Gastroesophageal sphincter (tissue), 3 donors: ENCODE data around the gene SLC6A3.

Experiments used
- CTCF ChIP-seq, 4 experiments: fragments of 200-600 bp in 2 of 4; fragments of 450-650 bp in 2 of 4; sonication (generic) in 1 of 4; IDR thresholded peaks; one replicate each; pipeline ENCODE4 v1.5.1; 2017 to 2019; ENCODE audit warnings: antibody characterized with exemption in 4 of 4, mild to moderate bottlenecking in 2 of 4, moderate library complexity in 2 of 4
- POLR2A ChIP-seq, 2 donors: fragments of 450-650 bp; IDR thresholded peaks; one replicate each; pipeline ENCODE4 v1.6.1; 2017; ENCODE audit warnings: antibody characterized with exemption in 2 of 2, mild to moderate bottlenecking in 2 of 2, moderate library complexity in 1 of 2

DNA sequence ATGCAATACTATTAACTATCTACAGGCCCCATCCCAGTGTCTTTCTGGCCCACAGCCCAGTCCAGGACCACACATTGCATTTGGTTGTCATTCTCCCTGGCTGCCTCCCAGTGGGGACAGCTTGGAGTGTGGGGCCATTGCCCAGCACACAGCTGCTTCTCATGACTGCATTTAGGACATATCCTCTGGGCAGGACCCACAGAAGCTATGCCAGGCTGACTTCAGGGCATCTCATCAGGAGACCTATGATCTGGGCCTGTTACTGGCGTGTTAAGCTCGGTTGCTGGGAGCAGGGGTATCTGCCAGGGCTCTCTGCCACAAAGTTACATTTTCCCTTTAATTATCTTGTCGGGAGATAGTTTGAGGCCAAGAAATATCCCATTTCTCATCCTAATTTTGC is 68.3 kb downstream of the SLC6A3 start:
- no peak for TF ChIP-seq POLR2A (IDR thresholded peaks at IDR 0.05)
- TF ChIP-seq CTCF (IDR thresholded peaks at IDR 0.05), result no peak
